Stomach (tissue), 9 donors: ENCODE measurements around the gene FBXL7. TPM values are rescaled to one million over a fixed set of nuclear protein-coding genes. Genes with fewer than 3 reads are reported as not detected.
A peak's percentile ranks its signal among the peaks of the same experiment; 100 is the strongest.

Experiments used
- DNase-seq, 2 donors: peaks; one replicate each; pipeline versions ENCODE4 v3.0.0 to v3.0.0-alpha.2; 2013 to 2019
- H3K27ac ChIP-seq, 5 donors: fragments of 200-600 bp in 4 of 5; sonication (generic) in 4 of 5; one replicate each; pipeline ENCODE4 v1.5.1; 2013 to 2019; ENCODE audit warnings: mild to moderate bottlenecking in 1 of 5, moderate library complexity in 1 of 5
- H3K27me3 ChIP-seq, 3 donors: fragments of 200-600 bp; sonication (generic); one replicate each; pipeline ENCODE4 v1.5.1; 2017 to 2019; ENCODE audit warnings: mixed run types in 1 of 3
- H3K36me3 ChIP-seq, 4 donors: fragments of 200-600 bp; sonication (generic); 1 replicate in 3 of 4; 2 replicates in 1 of 4; pipeline ENCODE4 v1.5.1; 2016 to 2019
- H3K4me1 ChIP-seq, 4 donors: fragments of 200-600 bp; sonication (generic); one replicate each; pipeline ENCODE4 v1.5.1; 2016 to 2019
- H3K4me3 ChIP-seq, 4 donors: fragments of 200-600 bp; sonication (generic) in 3 of 4; one replicate each; pipeline ENCODE4 v1.5.1; 2016 to 2019; ENCODE audit warnings: mild to moderate bottlenecking in 1 of 4
- H3K9me3 ChIP-seq, 4 donors: fragments of 200-600 bp; sonication (generic); one replicate each; pipeline ENCODE4 v1.5.1; 2016 to 2019
- CTCF ChIP-seq, 7 experiments: fragments of 450-650 bp in 4 of 7; fragments of 200-600 bp in 3 of 7; sonication (generic) in 3 of 7; IDR thresholded peaks; one replicate each; pipeline ENCODE4 v1.5.1; 2016 to 2019; ENCODE audit warnings: antibody characterized with exemption in 7 of 7, control low read depth in 2 of 7, mild to moderate bottlenecking in 1 of 7
- EP300 ChIP-seq: sonication (generic); formaldehyde crosslinking; IDR thresholded peaks from one replicate; pipeline ENCODE4 v1.6.1; 2017; ENCODE audit warnings: antibody characterized with exemption
- POLR2A ChIP-seq, 4 donors: fragments of 450-650 bp; IDR thresholded peaks; one replicate each; pipeline ENCODE4 v1.6.1; 2016; ENCODE audit warnings: antibody characterized with exemption in 4 of 4, control low read depth in 2 of 4, mild to moderate bottlenecking in 1 of 4, moderate library complexity in 1 of 4
- POLR2AphosphoS5 ChIP-seq, 3 donors: sonication (generic); formaldehyde crosslinking; IDR thresholded peaks; one replicate each; pipeline ENCODE4 v1.6.1; 2016; ENCODE audit warnings: antibody characterized with exemption in 3 of 3
- whole genome bisulfite sequencing, 5 donors: extraction: QIAGEN DNeasy Blood & Tissue Kit in 3 of 5; methylation state at CpG; one replicate each; pipeline versions ENCODE4 v1.1.5 to v1.1.7; 2013 to 2018; 5-methylcytosine and 5-hydroxymethylcytosine counted together
- intact Hi-C: fragments of 100-400 bp; cut with DNase I; formaldehyde crosslinking; loops from one replicate; pipeline ENCODE4 v1.15.1; 2023; ENCODE audit warnings: low total_unique reads
- polyA plus RNA-seq, 3 donors: library from polyadenylated mRNA; stranded (reverse); fragments of 200-250 nt; gene quantifications; one replicate each; pipeline ENCODE4 v1.2.3, GENCODE V29; 2013
- total RNA-seq, 5 donors: library from RNA; depleted of rRNA; stranded (reverse); fragments of >200 nt; gene quantifications; one replicate each; pipeline versions ENCODE4 v1.1.0 to v1.2.3, GENCODE V29; 2014 to 2016
- donor health status: healthy with polysubstance abuse.
- donor health status: Bipolar disorder and iron deficiency.
- donor health status: healthy.

FBXL7 gene
- total and polyA plus RNA-seq, 8 donors, result 3.6 to 17.1 (median 6.8) TPM

GRCh38 chr5:15584528-15584927 lies 84.5 kb downstream of the FBXL7 start:
- Histone ChIP-seq H3K27ac (no peak overlapping the region), H3K4me3 (no peak overlapping the region), H3K4me1 (peaks cover 0 to 13% (median 0%) of the 10 kb centered on the region in 4 donors), H3K27me3 (no peaks in the 10 kb centered on the region), H3K9me3 (peaks cover 0 to 20% (median 12%) of the 10 kb centered on the region in 4 donors), H3K36me3 (peaks cover 0 to 10% (median 0%) of the 10 kb centered on the region in 4 donors)
- intact Hi-C loops, result no loop called here
- DNase-seq, result no peak
- TF ChIP-seq POLR2AphosphoS5 (IDR thresholded peaks at IDR 0.05) (no peak), POLR2A (IDR thresholded peaks at IDR 0.05) (no peak), CTCF (IDR thresholded peaks at IDR 0.05) (no peak), EP300 (no peak)
- 91 to 100% (median 95%) methylated on average over 1 of the region's 1 CpG for WGBS, 5 donors

- Histone ChIP-seq H3K27ac (no peak overlapping the region), H3K4me3 (no peak overlapping the region), H3K4me1 (peaks cover 0 to 8% (median 0%) of the 10 kb centered on the region in 4 donors), H3K36me3 (peaks cover 0 to 10% (median 0%) of the 10 kb centered on the region in 4 donors), H3K27me3 (no peaks in the 10 kb centered on the region), H3K9me3 (peaks cover 0 to 20% (median 12%) of the 10 kb centered on the region in 4 donors)
- TF ChIP-seq POLR2A (IDR thresholded peaks at IDR 0.05) (no peak), CTCF (IDR thresholded peaks at IDR 0.05) (no peak), POLR2AphosphoS5 (IDR thresholded peaks at IDR 0.05) (no peak), EP300 (no peak)
- intact Hi-C loops, result no loop called here
- DNase-seq, result no peak
- 74 to 81% (median 78%) methylated on average over 2 of the region's 2 CpGs for WGBS, 5 donors
These were observed 85.1 kb downstream of the FBXL7 start for GRCh38 chr5:15585128-15585527.

GRCh38 chr5:15585841-15586591 lies 86.0 kb downstream of the FBXL7 start:
- Histone ChIP-seq H3K27me3 (no peaks in the 10 kb centered on the region), H3K4me1 (peaks cover 0 to 8% (median 0%) of the 10 kb centered on the region in 4 donors), H3K27ac (no peak overlapping the region), H3K36me3 (peaks cover 0 to 10% (median 0%) of the 10 kb centered on the region in 4 donors), H3K9me3 (peaks cover 0 to 20% (median 12%) of the 10 kb centered on the region in 4 donors), H3K4me3 (no peak overlapping the region)
- TF ChIP-seq POLR2A (IDR thresholded peaks at IDR 0.05), result no peak
- no peak for TF ChIP-seq POLR2AphosphoS5 (IDR thresholded peaks at IDR 0.05)
- no peak for TF ChIP-seq CTCF (IDR thresholded peaks at IDR 0.05)
- TF ChIP-seq EP300, result no peak
- WGBS, 5 donors, result 21 to 44% (median 25%) methylated on average over 1 of the region's 1 CpG
- DNase-seq, result peak in 1 of 2 donors; percentile 35
- intact Hi-C loops, result no loop called here

- Histone ChIP-seq H3K9me3 (peaks cover 0 to 20% (median 12%) of the 10 kb centered on the region in 4 donors), H3K27me3 (no peaks in the 10 kb centered on the region), H3K4me3 (no peak overlapping the region), H3K4me1 (peaks cover 0 to 8% (median 0%) of the 10 kb centered on the region in 4 donors), H3K36me3 (peaks cover 0 to 10% (median 0%) of the 10 kb centered on the region in 4 donors), H3K27ac (no peak overlapping the region)
- intact Hi-C loops, result no loop called here
- TF ChIP-seq CTCF (IDR thresholded peaks at IDR 0.05), result no peak
- no peak for TF ChIP-seq POLR2A (IDR thresholded peaks at IDR 0.05)
- TF ChIP-seq EP300, result no peak
- TF ChIP-seq POLR2AphosphoS5 (IDR thresholded peaks at IDR 0.05), result no peak
- DNase-seq, result no peak
These were observed 87.9 kb downstream of the FBXL7 start for GRCh38 chr5:15587916-15588315.
